Smooth muscle cell (in vitro differentiated cells): Measurements from ENCODE around the gene TSEN34. TPM values are rescaled to one million over a fixed set of nuclear protein-coding genes. Genes with fewer than 3 reads are reported as not detected.

Experiments used
- DNase-seq: peaks from one replicate; lab custom pipeline; 2025; ENCODE audit not compliant: unreplicated experiment; lab: John Stamatoyannopoulos, UW
- H2AFZ ChIP-seq: fragments of 200-600 bp; sonication (generic); 2 replicates; pipeline ENCODE4 v1.6.0; 2016; ENCODE audit warnings: antibody characterized with exemption, low read depth, mild to moderate bottlenecking
- H3F3A ChIP-seq: fragments of 200-600 bp; sonication (generic); 2 replicates; pipeline ENCODE4 v1.6.0; 2017; ENCODE audit warnings: antibody characterized with exemption, low read depth
- H3K27ac ChIP-seq: fragments of 200-600 bp; sonication (generic); 2 replicates; pipeline ENCODE4 v1.5.1; 2016; ENCODE audit warnings: low read depth, mild to moderate bottlenecking
- H3K27me3 ChIP-seq: fragments of 200-600 bp; sonication (generic); 2 replicates; pipeline ENCODE4 v1.6.1; 2016; ENCODE audit warnings: low read depth, mild to moderate bottlenecking
- H3K36me3 ChIP-seq: fragments of 200-600 bp; sonication (generic); 2 replicates; pipeline ENCODE4 v1.5.1; 2016; ENCODE audit warnings: low read depth
- H3K4me1 ChIP-seq: fragments of 200-600 bp; sonication (generic); 2 replicates; pipeline ENCODE4 v1.5.1; 2016; ENCODE audit warnings: low read depth
- H3K4me2 ChIP-seq: fragments of 200-600 bp; sonication (generic); 2 replicates; pipeline ENCODE4 v1.6.0; 2016; ENCODE audit warnings: mild to moderate bottlenecking
- H3K4me3 ChIP-seq: fragments of 200-600 bp; sonication (generic); 2 replicates; pipeline ENCODE4 v1.5.1; 2016; ENCODE audit warnings: mild to moderate bottlenecking
- H3K79me2 ChIP-seq: fragments of 200-600 bp; sonication (generic); 2 replicates; pipeline ENCODE4 v1.6.0; 2016; ENCODE audit warnings: low read depth, mild to moderate bottlenecking
- H3K9ac ChIP-seq: fragments of 200-600 bp; sonication (generic); 2 replicates; pipeline ENCODE4 v1.6.0; 2016; ENCODE audit warnings: low read depth
- H3K9me3 ChIP-seq: fragments of 200-600 bp; sonication (generic); replicated peaks from 2 replicates; pipeline ENCODE4 v1.5.1; 2016; ENCODE audit warnings: low read depth
- H4K20me1 ChIP-seq: fragments of 200-600 bp; sonication (generic); 2 replicates; pipeline ENCODE4 v1.6.0; 2016; ENCODE audit warnings: low read depth
- CTCF ChIP-seq: fragments of 200-600 bp; sonication (generic); IDR thresholded peaks from 2 replicates; pipeline ENCODE4 v1.5.1; 2017; ENCODE audit warnings: borderline replicate concordance, mild to moderate bottlenecking, antibody characterized with exemption; ENCODE audit not compliant: insufficient read depth, poor library complexity, severe bottlenecking
- WGBS: methylation state at CpG from one replicate; pipeline ENCODE4 v1.1.7; 2016; ENCODE audit warnings: low lambda C conversion rate; 5-methylcytosine and 5-hydroxymethylcytosine counted together
- polyA plus RNA-seq: library from polyadenylated mRNA; unstranded; fragments of >200 nt; fragmentation: Nextera tagmentation; extraction: Ambion mirVana; gene quantifications from 2 replicates; pipeline ENCODE4 v1.2.1, GENCODE V29; 2016
- total RNA-seq: library from RNA; depleted of rRNA; stranded (reverse); fragments of >200 nt; gene quantifications from 2 replicates; pipeline ENCODE4 v1.2.3, GENCODE V29; 2014

TSEN34 gene
- total and polyA plus RNA-seq, 2 experiments from 2014 or later: 45.8 to 79.5 TPM

DNA sequence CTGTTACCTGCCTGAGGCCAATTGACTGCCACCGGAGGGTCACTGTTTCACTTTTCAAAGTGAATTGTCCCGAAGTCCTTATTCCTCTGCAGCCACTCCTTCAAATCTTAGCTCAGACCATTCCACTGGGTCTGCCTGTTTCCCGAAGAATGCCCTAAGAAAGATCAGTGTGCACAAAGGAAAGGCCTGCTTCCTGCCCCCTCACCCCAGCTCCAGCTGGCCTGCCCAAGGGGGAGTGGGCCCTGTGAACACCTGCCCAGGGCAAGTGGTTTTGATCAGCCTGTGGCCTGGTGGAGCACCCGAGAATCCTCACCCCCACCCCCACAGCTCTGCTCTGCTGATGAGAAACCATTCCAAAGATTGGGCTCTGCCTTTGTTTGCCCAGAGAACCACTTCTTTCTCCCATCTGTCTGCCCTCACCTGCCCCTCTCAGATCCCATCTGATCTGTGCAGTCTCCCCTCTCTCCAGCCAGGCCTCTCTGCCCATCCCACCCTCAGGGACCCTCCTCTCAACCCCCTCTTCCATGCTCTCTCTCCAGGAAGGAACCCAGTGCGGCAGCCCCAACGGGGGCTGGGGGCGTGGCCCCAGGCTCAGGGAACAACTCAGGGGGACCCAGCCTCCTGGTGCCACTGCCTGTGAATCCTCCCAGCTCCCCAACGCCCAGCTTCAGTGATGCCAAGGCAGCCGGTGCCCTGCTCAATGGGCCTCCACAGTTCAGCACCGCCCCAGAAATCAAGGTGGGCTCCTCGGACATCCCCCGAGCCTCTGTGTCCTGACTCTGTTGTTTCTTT is 41.9 kb upstream of the TSEN34 start:
- Histone ChIP-seq H3F3A (peaks cover 7% of the 10 kb centered on the region), H3K27me3 (no peaks in the 10 kb centered on the region), H3K9ac (no peak overlapping the region), H2AFZ (no peak overlapping the region), H3K27ac (no peak overlapping the region), H4K20me1 (peaks cover 20% of the 10 kb centered on the region), H3K79me2 (no peaks in the 10 kb centered on the region), H3K4me2 (no peak overlapping the region), H3K4me1 (no peaks in the 10 kb centered on the region), H3K36me3 (no peaks in the 10 kb centered on the region), H3K9me3 (no peaks in the 10 kb centered on the region), H3K4me3 (no peak overlapping the region)
- TF ChIP-seq CTCF: no peak
- 97% methylated on average over 12 of the region's 12 CpGs for WGBS
- no peak for DNase-seq

DNA sequence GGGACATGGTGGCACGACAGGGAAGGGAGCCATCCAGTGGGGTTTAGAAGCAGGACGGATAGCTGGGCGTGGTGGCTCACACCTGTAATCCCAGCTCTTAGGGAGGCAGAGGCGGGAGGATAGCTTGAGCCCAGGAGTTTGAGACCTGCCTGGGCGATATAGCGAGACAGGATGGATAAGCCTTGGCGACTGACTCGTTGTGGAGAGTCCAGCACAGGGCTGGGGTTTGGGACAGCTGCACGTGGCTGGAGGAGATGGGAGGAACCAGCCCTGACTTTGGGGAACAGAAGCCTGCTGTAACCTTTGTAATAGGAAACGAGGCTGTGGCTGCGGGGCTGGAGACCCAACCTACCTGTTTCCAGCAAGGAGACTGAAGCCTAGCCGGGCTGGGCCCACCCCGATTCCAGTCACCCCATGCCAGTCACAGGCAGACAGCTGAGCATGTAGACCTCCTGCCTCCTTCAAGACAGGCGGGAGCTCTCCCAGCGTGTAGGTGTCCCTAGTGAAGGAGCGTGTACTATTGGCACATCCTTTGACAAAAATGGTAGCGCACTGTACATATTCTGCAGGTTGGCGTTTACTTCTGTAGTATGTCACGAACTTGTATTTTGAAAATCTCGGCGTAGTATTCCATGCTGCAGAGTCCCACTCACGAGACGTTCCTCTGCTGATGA is 39.6 kb upstream of the TSEN34 start:
- Histone ChIP-seq H3K27me3 (no peaks in the 10 kb centered on the region), H3K36me3 (no peaks in the 10 kb centered on the region), H3K4me3 (no peak overlapping the region), H4K20me1 (peaks cover 18% of the 10 kb centered on the region), H3F3A (peaks cover 18% of the 10 kb centered on the region), H3K27ac (no peak overlapping the region), H3K79me2 (no peaks in the 10 kb centered on the region), H3K4me2 (no peak overlapping the region), H3K9me3 (no peaks in the 10 kb centered on the region), H3K9ac (no peak overlapping the region), H2AFZ (no peak overlapping the region), H3K4me1 (no peaks in the 10 kb centered on the region)
- DNase-seq: no peak
- 90% methylated on average over 23 of the region's 23 CpGs for WGBS
- no peak for TF ChIP-seq CTCF

DNA sequence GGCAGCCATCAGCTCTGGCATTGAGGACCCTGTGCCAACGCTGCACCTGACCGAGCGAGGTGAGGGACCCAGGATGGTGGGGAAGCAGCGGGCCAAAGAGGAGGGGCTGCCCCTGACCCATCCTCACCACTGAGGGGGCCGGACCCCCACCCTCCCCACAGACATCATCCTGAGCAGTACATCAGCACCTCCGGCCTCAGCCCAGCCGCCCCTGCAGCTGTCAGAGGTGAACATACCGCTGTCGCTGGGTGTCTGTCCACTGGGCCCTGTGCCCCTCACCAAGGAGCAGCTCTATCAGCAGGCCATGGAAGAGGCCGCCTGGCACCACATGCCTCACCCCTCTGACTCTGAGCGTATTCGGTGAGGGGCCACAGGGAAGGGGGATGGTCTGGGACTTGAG is 38.8 kb upstream of the TSEN34 start:
- H3K4me1 ChIP-seq: no peaks in the 10 kb centered on the region
- no peaks in the 10 kb centered on the region for H3K27me3 ChIP-seq
- H3K9ac ChIP-seq: no peak overlapping the region
- no peak overlapping the region for H3K4me3 ChIP-seq
- H3K4me2 ChIP-seq: no peak overlapping the region
- H3K9me3 ChIP-seq: no peaks in the 10 kb centered on the region
- no peak overlapping the region for H3K27ac ChIP-seq
- peaks cover 10% of the 10 kb centered on the region for H4K20me1 ChIP-seq
- no peaks in the 10 kb centered on the region for H3K79me2 ChIP-seq
- no peaks in the 10 kb centered on the region for H3K36me3 ChIP-seq
- H2AFZ ChIP-seq: no peak overlapping the region
- H3F3A ChIP-seq: peaks cover 26% of the 10 kb centered on the region
- DNase-seq: no peak
- 85% methylated on average over 11 of the region's 12 CpGs for WGBS
- TF ChIP-seq CTCF: no peak
